GM15510 (cell line): ENCODE measurements around the gene TMEM131.

Source experiments
- POLR2A ChIP-seq: IDR thresholded peaks from 3 replicates; pipeline ENCODE4 v1.6.1; 2011; ENCODE audit warnings: borderline replicate concordance; ENCODE audit not compliant: insufficient read length; ENCODE audit errors: extremely low read depth

Gene TMEM131

GRCh38 chr2:97713296-97714083, 282.3 kb downstream of the TMEM131 start, which contains the start of gene ZAP70:
TSS of gene ZAP70 (plus strand) at chr2:97713576. CDS start at chr2:97724037, 10,461 bp downstream.
- TF ChIP-seq POLR2A: no peak

DNA sequence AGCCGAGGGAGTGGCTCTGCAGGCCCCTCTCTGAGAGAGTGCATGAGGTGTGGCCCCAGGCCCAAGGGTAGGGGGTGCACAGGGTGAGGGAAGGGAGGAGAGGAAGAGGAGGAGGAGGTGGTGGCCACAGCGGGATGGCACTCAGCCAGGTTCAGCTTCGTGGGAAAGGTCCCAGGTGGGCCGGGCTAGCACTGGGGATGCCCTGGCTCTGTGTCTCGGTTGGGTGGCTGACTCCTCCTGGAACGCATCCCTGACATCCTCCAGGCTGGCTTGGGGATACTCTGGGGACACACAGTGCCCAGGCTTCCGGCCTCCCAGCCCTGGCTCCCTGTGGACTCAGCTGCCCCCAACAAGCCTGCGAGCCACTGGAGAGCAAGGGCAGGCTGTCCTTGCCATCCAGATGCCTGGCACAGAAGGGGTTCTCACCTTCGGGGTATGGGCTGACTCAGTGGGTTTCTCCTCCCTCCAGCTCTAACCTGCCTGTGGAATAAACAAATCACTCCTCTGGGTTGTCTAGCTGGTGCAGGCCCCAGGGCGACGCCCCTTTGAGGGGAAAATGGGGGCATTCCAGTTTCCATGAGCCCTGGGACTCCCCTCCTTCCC, 283.0 kb downstream of the TMEM131 start:
- TF ChIP-seq POLR2A: no peak

GRCh38 chr2:97711394-97711711, 284.4 kb downstream of the TMEM131 start:
- no peak for TF ChIP-seq POLR2A

DNA sequence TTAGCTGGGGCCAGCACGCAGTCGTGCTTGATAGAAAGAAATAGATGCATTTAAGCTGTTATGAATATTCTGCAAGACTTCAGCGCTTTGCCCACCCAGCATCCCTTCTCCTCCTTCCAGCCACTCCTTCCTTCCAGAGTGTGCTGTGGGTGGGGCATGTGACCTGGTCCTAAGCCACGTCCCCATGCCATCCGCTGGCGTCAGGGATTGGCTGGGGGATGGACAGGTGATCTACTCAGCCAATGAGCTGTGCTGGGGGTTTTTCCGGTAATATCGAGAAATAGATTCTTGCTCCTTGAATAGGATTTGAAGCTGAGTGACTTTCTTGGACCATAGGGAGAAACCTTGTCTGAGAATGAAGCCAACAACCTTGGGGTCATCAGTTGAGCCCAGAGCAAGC, 287.1 kb downstream of the TMEM131 start:
- TF ChIP-seq POLR2A: no peak

DNA sequence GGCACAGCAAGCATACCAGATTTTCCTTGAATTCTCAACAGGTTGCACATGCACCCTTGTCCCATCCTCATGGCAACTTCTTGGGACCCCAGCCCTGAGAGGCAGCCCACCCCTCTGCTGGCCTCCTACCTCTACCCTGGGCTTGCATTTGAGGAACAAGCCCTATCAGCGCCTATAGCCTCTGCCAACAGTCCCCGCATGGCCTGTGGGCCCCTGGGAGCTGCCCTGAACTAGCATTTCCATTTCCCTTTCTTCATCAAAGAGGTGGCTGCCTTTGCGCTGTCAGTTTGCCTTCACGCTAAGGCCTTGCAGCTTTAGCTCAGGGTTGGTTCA, 287.7 kb downstream of the TMEM131 start:
- no peak for TF ChIP-seq POLR2A

GRCh38 chr2:97707362-97708047, 288.2 kb downstream of the TMEM131 start:
- TF ChIP-seq POLR2A: no peak

DNA sequence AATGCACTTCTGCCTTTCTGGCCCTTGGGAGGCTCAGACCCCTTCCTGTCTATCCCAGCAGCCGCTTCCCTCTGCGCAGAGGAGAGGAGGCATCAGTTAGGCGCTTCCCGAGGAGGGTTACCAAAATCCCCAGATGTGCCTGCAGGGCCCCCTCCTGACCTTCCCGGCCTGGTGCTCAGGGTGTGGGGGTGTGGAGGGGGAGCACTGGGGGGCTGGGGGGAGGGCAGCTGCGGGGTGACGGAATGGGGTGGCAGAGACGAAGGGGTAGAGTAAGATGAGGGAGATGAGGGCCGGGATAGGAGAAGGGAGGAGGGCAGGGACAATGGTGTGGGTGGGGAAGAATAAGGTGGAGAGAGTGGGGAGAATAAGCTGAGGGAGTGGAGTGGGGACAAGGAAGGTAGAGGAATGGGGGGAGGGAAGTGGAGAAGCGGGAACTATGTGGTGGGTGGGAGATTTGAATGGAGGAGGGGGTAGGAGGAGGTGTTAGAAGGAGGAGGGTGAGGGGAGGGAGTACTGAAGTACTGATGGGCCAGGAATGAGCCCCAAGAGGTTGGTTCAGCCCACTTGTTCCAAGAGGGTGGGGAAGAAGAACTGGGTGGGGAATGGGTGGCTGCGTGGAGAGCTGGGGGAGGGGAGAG, 288.9 kb downstream of the TMEM131 start:
- TF ChIP-seq POLR2A: no peak
